Cortex of kidney (tissue), 1 donor: ENCODE data around the gene IMMP1L.
"Not testable (repeated sequence)": the region's sequence is repeated elsewhere in the genome, so short reads cannot be mapped to it uniquely, and the experiment has no call there.

Experiments
- DNase-seq: peaks from one replicate; lab custom pipeline; 2025; lab: John Stamatoyannopoulos, UW

IMMP1L gene

GRCh38 chr11:31509429-31510345, at the start of gene IMMP1L, which contains the start of gene ELP4:
TSS of gene IMMP1L (minus strand) at chr11:31509622. CDS start at chr11:31463276, 46,346 bp downstream.
TSS of gene ELP4 (plus strand) at chr11:31509767. CDS start at chr11:31509785, 18 bp downstream.
- DNase-seq = no peak

- no peak for DNase-seq
Measured at GRCh38 chr11:31558001-31558400, 48.6 kb upstream of the IMMP1L start.

GRCh38 chr11:31555938-31556337, 46.5 kb upstream of the IMMP1L start:
- no peak for DNase-seq

GRCh38 chr11:31542862-31543261, 33.4 kb upstream of the IMMP1L start:
- no peak for DNase-seq

- DNase-seq = no peak
Measured at GRCh38 chr11:31535479-31535878, 26.1 kb upstream of the IMMP1L start.

- no peak for DNase-seq
Measured at GRCh38 chr11:31531293-31531692, 21.9 kb upstream of the IMMP1L start.

GRCh38 chr11:31529701-31530100, 20.3 kb upstream of the IMMP1L start:
- DNase-seq = no peak

- DNase-seq = no peak
Measured at GRCh38 chr11:31529189-31529588, 19.8 kb upstream of the IMMP1L start.

- no peak for DNase-seq
Measured at GRCh38 chr11:31521497-31522150, 12.2 kb upstream of the IMMP1L start.

- DNase-seq = no peak
Measured at GRCh38 chr11:31512117-31512516, 2.7 kb upstream of the IMMP1L start.

- DNase-seq = no peak
Measured at GRCh38 chr11:31509051-31509428, 382 bp downstream of the IMMP1L start.

GRCh38 chr11:31500560-31500959, 8.9 kb downstream of the IMMP1L start:
- no peak for DNase-seq

GRCh38 chr11:31499576-31500178, 9.7 kb downstream of the IMMP1L start:
- no peak for DNase-seq

GRCh38 chr11:31493762-31494161, 15.7 kb downstream of the IMMP1L start:
- not testable (repeated sequence) for DNase-seq

- no peak for DNase-seq
Measured at GRCh38 chr11:31493235-31493634, 16.2 kb downstream of the IMMP1L start.

GRCh38 chr11:31492320-31492913, 17.0 kb downstream of the IMMP1L start:
- DNase-seq = no peak

GRCh38 chr11:31487848-31488247, 21.6 kb downstream of the IMMP1L start:
- DNase-seq = no peak

- no peak for DNase-seq
Measured at GRCh38 chr11:31484497-31484896, 24.9 kb downstream of the IMMP1L start.

- no peak for DNase-seq
Measured at GRCh38 chr11:31480930-31481329, 28.5 kb downstream of the IMMP1L start.

- no peak for DNase-seq
Measured at GRCh38 chr11:31479066-31479465, 30.4 kb downstream of the IMMP1L start.

GRCh38 chr11:31478223-31478590, 31.2 kb downstream of the IMMP1L start:
- DNase-seq = no peak

GRCh38 chr11:31477528-31478222, 31.7 kb downstream of the IMMP1L start:
- no peak for DNase-seq
